SU-DHL-6 (cell line): ENCODE measurements around the gene PKD1L1.

ENCODE experiments used
- H2AFZ ChIP-seq: fragments of 200-600 bp; sonication (generic); 2 replicates; pipeline ENCODE4 v1.6.1; 2014; ENCODE audit warnings: low read depth, mild to moderate bottlenecking, moderate library complexity, mixed read lengths, antibody characterized with exemption, low read length; ENCODE audit not compliant: severe bottlenecking
- H3F3A ChIP-seq: fragments of 200-600 bp; shearing (Covaris generic); 2 replicates; pipeline ENCODE4 v1.6.0; 2016; ENCODE audit warnings: antibody characterized with exemption, mild to moderate bottlenecking; ENCODE audit not compliant: insufficient read depth
- H3K27ac ChIP-seq: fragments of 200-600 bp; sonication (generic); 2 replicates; pipeline ENCODE4 v1.5.1; 2016; ENCODE audit warnings: low read depth, mild to moderate bottlenecking, low read length, moderate library complexity, mixed read lengths
- H3K27me3 ChIP-seq: fragments of 200-600 bp; sonication (generic), shearing (Covaris generic); 2 replicates; pipeline ENCODE4 v1.6.0; 2014; ENCODE audit warnings: mild to moderate bottlenecking, low read length
- H3K36me3 ChIP-seq: fragments of 200-600 bp; sonication (generic); 2 replicates; pipeline ENCODE4 v1.6.1; 2014; ENCODE audit warnings: mild to moderate bottlenecking, low read length, mixed read lengths
- H3K4me2 ChIP-seq: fragments of 300-600, 200-600 bp; shearing (Covaris generic), sonication (generic); 2 replicates; pipeline ENCODE4 v1.6.0; 2014; ENCODE audit warnings: low read length, low read depth, mild to moderate bottlenecking; ENCODE audit not compliant: poor library complexity, severe bottlenecking
- H3K4me3 ChIP-seq: fragments of 200-600 bp; sonication (generic); 2 replicates; pipeline ENCODE4 v1.5.1; 2014; ENCODE audit warnings: antibody characterized with exemption, low read length, mild to moderate bottlenecking, mixed read lengths; ENCODE audit not compliant: insufficient read depth, poor library complexity, severe bottlenecking
- H3K79me2 ChIP-seq: fragments of 200-600 bp; sonication (generic); 2 replicates; pipeline ENCODE4 v1.6.1; 2014; ENCODE audit warnings: mild to moderate bottlenecking, low read length, moderate library complexity; ENCODE audit not compliant: insufficient read depth
- H3K9ac ChIP-seq: fragments of 200-600 bp; sonication (generic); 2 replicates; pipeline ENCODE4 v1.7.0; 2014; ENCODE audit warnings: mild to moderate bottlenecking, low read length
- H3K9me2 ChIP-seq: fragments of 200-600 bp; sonication (generic); replicated peaks from 2 replicates; pipeline ENCODE4 v1.6.1; 2014; ENCODE audit warnings: low read length; ENCODE audit not compliant: insufficient read depth
- H3K9me3 ChIP-seq: fragments of 200-600 bp; sonication (generic); 2 replicates; pipeline ENCODE4 v1.6.1; 2014; ENCODE audit warnings: low read length, mixed read lengths; ENCODE audit not compliant: insufficient read depth
- H4K20me1 ChIP-seq: fragments of 200-600 bp; sonication (generic); 2 replicates; pipeline ENCODE4 v1.6.1; 2014; ENCODE audit warnings: low read depth, mild to moderate bottlenecking, antibody characterized with exemption, low read length, moderate library complexity, mixed read lengths
- CTCF ChIP-seq: fragments of 200-600 bp; sonication (generic); IDR thresholded peaks from one replicate; pipeline ENCODE4 v1.5.1; 2017; ENCODE audit warnings: antibody characterized with exemption, mild to moderate bottlenecking, low read length, moderate library complexity; ENCODE audit not compliant: insufficient read depth, poor library complexity, severe bottlenecking
- EZH2phosphoT487 ChIP-seq: fragments of 200-600 bp; sonication (generic), shearing (Covaris generic); conservative IDR thresholded peaks from 2 replicates; pipeline ENCODE4 v1.6.1; 2018; ENCODE audit warnings: mild to moderate bottlenecking, antibody characterized with exemption, low read length, moderate library complexity, mixed read lengths

Gene PKD1L1

GRCh38 chr7:47942132-47942531 is 6.1 kb downstream of the PKD1L1 start:
- no peak overlapping the region for H3K4me3 ChIP-seq
- H3K9me3 ChIP-seq = no peaks in the 10 kb centered on the region
- H4K20me1 ChIP-seq = no peaks in the 10 kb centered on the region
- H3F3A ChIP-seq = peaks cover 14% of the 10 kb centered on the region
- H3K9ac ChIP-seq = no peak overlapping the region
- H3K79me2 ChIP-seq = no peaks in the 10 kb centered on the region
- H2AFZ ChIP-seq = no peak overlapping the region
- no peaks in the 10 kb centered on the region for H3K36me3 ChIP-seq
- H3K4me2 ChIP-seq = no peak overlapping the region
- H3K9me2 ChIP-seq = no peaks in the 10 kb centered on the region
- TF ChIP-seq CTCF (no peak), EZH2phosphoT487 (no peak)
- H3K27me3 ChIP-seq = no peaks in the 10 kb centered on the region
- H3K27ac ChIP-seq = no peak overlapping the region

GRCh38 chr7:47941136-47941844 is 7.0 kb downstream of the PKD1L1 start:
- Histone ChIP-seq H3K27me3 (no peaks in the 10 kb centered on the region), H3F3A (peaks cover 21% of the 10 kb centered on the region), H3K27ac (no peak overlapping the region), H3K9ac (no peak overlapping the region), H3K36me3 (no peaks in the 10 kb centered on the region), H2AFZ (no peak overlapping the region), H3K4me2 (no peak overlapping the region), H3K4me3 (no peak overlapping the region), H3K9me3 (no peaks in the 10 kb centered on the region), H3K79me2 (no peaks in the 10 kb centered on the region), H4K20me1 (no peaks in the 10 kb centered on the region), H3K9me2 (no peaks in the 10 kb centered on the region)
- TF ChIP-seq EZH2phosphoT487 = no peak

GRCh38 chr7:47940088-47941013 is 7.9 kb downstream of the PKD1L1 start:
- no peak overlapping the region for H2AFZ ChIP-seq
- H3K4me2 ChIP-seq = no peak overlapping the region
- no peaks in the 10 kb centered on the region for H4K20me1 ChIP-seq
- H3F3A ChIP-seq = peaks cover 25% of the 10 kb centered on the region
- H3K9ac ChIP-seq = no peak overlapping the region
- no peak for TF ChIP-seq EZH2phosphoT487
- TF ChIP-seq CTCF = no peak
- no peaks in the 10 kb centered on the region for H3K27me3 ChIP-seq
- H3K9me3 ChIP-seq = no peaks in the 10 kb centered on the region
- no peaks in the 10 kb centered on the region for H3K79me2 ChIP-seq
- no peaks in the 10 kb centered on the region for H3K9me2 ChIP-seq
- no peak overlapping the region for H3K4me3 ChIP-seq
- no peaks in the 10 kb centered on the region for H3K36me3 ChIP-seq
- H3K27ac ChIP-seq = no peak overlapping the region
